HG03460 (cell line): Measurements from ENCODE around the gene ZNF793.

Experiments used
- ATAC-seq: cut with Tn5 transposase; IDR thresholded peaks from one replicate; pipeline ENCODE4 v1.9.1; 2021; ENCODE audit not compliant: unreplicated experiment

The ZNF793 gene

DNA sequence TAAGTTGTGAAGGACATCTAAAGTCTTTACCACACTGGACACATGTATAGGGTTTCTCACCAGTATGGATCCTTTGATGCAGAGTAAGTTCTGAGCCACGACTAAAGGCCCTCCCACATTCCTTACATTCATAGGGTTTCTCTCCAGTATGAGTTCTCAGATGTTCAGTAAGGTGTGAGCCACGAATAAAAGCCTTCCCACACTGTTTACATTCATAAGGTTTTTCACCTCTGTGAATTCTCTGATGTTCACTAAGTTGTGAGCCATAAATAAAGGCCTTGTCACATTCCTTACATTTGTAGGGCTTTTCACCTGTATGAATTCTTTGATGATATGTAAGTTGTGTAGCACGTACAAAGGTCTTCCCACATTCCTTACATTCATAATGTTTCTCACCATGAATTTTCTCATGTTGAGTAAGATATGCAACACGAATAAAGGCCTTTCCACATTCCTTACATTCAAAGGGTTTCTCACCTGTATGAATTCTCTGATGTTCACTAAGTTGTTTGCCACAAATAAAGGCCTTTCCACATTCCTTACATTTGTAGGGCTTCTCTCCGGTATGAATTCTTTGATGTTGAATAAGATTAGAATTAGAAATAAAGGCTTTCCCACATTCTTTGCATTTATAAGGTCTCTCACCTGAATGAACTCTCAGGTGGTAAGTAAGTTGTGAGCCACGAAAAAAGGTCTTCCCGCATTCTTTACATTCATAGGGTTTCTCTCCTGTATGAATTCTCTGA lies 58.1 kb downstream of the ZNF793 start:
- ATAC-seq, result no peak

DNA sequence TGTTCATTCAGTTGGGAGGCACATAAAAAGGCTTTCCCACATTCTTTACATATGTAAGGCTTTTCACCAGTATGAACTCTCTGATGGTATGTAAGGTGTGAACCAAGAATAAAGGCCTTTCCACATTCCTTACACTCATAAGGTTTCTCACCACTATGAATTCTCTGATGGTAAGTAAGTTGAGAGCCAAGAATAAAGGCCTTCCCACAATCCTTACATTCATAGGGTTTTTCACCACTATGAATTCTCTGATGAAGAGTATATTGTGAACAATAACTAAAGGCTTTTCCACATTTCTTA lies 58.6 kb downstream of the ZNF793 start:
- ATAC-seq, result no peak

DNA sequence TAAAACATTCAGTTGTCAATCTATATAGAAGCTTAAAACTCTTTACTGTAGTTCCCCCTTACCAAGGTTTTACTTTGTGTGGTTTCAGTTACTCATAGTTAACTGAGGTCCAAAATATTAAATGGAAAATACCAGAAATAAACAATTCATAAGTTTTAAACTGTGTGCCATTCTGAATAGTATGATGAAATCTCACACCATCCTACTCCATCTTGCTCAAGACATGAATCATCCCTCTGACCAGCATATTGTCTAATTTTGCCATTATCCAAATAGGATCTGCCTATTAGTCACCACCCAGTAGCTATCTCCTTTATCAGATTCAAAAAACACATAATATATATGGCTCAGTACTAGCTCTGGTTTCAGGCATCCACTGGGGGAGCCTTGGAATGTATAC lies 65.5 kb downstream of the ZNF793 start:
- ATAC-seq, result no peak

DNA sequence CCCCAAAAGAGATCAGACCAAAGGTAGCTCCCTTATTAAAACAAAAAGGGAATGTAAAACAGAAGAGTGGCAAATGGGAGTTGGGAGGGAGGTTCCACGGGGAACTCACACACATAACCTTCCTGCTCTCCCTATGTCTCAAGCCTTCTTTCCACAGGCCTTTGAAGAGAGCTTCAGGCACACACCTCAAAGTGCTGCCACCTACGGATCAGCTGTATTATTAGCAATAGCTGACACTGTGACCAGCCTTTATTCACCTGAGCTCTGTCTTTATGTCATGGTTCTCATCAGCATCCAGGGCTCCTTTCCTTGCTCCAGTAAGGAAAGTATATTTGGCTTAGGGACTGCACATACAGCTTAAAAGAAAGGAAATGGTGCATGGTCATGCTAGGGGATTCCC lies 76.6 kb downstream of the ZNF793 start:
- no peak for ATAC-seq
